Esophagus squamous epithelium (tissue), 4 donors: ENCODE measurements around the gene AHNAK.

ENCODE experiments used
- POLR2A ChIP-seq, 4 donors: fragments of 450-650 bp; IDR thresholded peaks; one replicate each; pipeline ENCODE4 v1.6.1; 2017; ENCODE audit warnings: antibody characterized with exemption in 4 of 4, mild to moderate bottlenecking in 4 of 4, moderate library complexity in 3 of 4
- TF ChIP-seq, protein P1 (sequence below), 6 experiments: fragments of 450-650 bp in 4 of 6; fragments of 200-600 bp in 2 of 6; sonication (generic) in 2 of 6; IDR thresholded peaks; one replicate each; pipeline ENCODE4 v1.5.1; 2016 to 2019; ENCODE audit warnings: antibody characterized with exemption in 6 of 6, mild to moderate bottlenecking in 4 of 6, moderate library complexity in 4 of 6

DNA sequence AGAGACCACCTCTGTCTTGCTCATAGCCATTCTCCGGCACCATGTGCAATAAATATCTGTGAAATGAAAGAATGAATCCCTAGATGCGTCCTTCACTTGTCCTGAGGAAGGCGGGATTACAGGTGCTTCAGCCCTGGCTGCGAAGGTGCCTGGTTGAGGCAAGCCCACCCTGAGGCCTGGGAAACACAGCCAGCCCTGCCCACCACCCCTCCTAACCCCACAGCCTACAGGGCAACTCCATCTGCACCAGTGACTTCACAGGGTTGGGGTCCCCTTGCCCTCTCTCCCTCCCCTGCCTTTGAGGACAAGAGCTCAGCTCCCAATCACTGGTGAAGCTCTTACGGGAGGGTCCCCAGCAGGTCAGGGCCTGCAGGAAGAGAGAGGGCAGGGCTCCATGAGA is 145.2 kb downstream of the AHNAK start:
- TF ChIP-seq, protein P1, sequence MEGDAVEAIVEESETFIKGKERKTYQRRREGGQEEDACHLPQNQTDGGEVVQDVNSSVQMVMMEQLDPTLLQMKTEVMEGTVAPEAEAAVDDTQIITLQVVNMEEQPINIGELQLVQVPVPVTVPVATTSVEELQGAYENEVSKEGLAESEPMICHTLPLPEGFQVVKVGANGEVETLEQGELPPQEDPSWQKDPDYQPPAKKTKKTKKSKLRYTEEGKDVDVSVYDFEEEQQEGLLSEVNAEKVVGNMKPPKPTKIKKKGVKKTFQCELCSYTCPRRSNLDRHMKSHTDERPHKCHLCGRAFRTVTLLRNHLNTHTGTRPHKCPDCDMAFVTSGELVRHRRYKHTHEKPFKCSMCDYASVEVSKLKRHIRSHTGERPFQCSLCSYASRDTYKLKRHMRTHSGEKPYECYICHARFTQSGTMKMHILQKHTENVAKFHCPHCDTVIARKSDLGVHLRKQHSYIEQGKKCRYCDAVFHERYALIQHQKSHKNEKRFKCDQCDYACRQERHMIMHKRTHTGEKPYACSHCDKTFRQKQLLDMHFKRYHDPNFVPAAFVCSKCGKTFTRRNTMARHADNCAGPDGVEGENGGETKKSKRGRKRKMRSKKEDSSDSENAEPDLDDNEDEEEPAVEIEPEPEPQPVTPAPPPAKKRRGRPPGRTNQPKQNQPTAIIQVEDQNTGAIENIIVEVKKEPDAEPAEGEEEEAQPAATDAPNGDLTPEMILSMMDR (IDR thresholded peaks at IDR 0.05), result no peak
- no peak for TF ChIP-seq POLR2A (IDR thresholded peaks at IDR 0.05)
